ENCODE results near the gene MAD1L1. TPM values are rescaled to one million over a fixed set of nuclear protein-coding genes. Genes with fewer than 3 reads are reported as not detected.

The MAD1L1 gene
- total RNA-seq, 1 donor from 2014 or later: 48.4 TPM

GRCh38 chr7:1770331-1770730, 462.4 kb downstream of the MAD1L1 start:
- Histone ChIP-seq H3K4me1 (no peaks in the 10 kb centered on the region), H3K4me3 (no peak overlapping the region), H3K27ac (no peak overlapping the region), H3K36me3 (no peaks in the 10 kb centered on the region), H3K9me3 (no peaks in the 10 kb centered on the region), H3K27me3 (no peaks in the 10 kb centered on the region)
- DNase-seq (no peak), ATAC-seq (no peak)
- intact Hi-C loops (cut with DNase I): no loop called here
- TF ChIP-seq, protein P1, sequence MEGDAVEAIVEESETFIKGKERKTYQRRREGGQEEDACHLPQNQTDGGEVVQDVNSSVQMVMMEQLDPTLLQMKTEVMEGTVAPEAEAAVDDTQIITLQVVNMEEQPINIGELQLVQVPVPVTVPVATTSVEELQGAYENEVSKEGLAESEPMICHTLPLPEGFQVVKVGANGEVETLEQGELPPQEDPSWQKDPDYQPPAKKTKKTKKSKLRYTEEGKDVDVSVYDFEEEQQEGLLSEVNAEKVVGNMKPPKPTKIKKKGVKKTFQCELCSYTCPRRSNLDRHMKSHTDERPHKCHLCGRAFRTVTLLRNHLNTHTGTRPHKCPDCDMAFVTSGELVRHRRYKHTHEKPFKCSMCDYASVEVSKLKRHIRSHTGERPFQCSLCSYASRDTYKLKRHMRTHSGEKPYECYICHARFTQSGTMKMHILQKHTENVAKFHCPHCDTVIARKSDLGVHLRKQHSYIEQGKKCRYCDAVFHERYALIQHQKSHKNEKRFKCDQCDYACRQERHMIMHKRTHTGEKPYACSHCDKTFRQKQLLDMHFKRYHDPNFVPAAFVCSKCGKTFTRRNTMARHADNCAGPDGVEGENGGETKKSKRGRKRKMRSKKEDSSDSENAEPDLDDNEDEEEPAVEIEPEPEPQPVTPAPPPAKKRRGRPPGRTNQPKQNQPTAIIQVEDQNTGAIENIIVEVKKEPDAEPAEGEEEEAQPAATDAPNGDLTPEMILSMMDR (IDR thresholded peaks at IDR 0.05): no peak

DNA sequence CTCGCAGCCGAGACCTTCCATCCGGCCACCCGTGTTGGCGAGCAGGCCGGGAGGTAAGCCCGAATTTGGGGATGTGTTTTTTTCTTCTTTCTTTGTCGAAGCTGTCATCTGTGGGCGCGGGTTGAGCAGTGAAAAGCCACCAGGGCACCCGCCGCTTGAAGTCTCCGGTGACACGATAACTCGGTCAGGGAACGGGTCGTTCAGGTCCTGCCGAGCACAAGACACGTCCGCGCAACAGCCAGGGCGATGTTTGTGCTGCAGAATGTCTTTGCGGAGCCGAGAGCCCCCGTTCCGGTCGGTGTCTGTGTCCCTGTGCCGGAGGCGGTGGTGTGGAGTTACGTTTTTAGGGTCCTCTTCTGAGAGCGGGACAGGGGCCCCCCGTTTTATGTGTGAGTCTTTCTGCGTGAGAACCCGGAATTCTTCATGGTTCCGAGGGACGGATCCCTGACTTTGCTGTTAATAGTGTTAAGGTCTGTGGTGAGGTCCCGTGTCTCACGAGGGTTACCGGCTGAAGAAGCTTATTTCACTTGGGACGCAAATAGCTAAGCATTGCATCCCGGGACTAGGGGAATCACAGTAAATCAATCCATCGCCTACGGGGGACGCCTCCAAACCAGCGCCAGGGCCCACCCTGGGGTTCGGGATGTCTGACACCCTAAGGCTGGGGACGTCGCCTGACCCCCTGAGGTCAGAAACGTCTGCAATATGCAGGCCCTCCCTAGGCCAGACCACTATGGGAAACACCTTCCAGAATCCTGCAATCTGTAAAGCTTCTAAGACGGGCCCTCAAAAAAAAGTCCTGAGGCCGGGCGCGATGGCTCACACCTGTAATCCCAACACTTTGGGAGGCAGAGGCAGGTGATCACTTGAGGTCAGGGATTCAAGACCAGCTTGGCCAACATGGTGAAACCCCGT, 463.2 kb downstream of the MAD1L1 start:
- Histone ChIP-seq H3K9me3 (no peaks in the 10 kb centered on the region), H3K27me3 (no peaks in the 10 kb centered on the region), H3K4me3 (no peak overlapping the region), H3K4me1 (no peaks in the 10 kb centered on the region), H3K36me3 (no peaks in the 10 kb centered on the region), H3K27ac (no peak overlapping the region)
- TF ChIP-seq, protein P1 (IDR thresholded peaks at IDR 0.05): no peak
- ATAC-seq (no peak), DNase-seq (no peak)
- intact Hi-C loops (cut with DNase I): no loop called here

DNA sequence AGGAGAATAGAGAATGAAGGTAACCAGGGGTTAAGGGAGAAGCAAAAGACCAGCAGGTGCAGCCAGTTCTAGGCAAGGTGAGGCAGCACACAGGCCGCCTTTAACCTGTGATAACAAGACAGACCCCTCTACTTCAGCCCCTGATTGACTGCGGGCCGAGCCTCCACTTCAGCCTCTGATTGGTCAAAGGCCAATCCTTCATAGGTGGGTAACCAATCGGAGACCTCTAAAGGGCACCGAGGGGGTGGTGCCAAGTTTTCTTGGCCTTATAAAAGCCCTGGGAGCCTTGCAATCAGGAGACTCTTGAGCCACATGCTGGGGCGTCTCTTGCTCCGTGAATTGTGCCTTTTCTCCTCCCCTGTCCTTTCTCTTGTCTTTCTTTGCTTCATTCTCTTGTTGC, 463.9 kb downstream of the MAD1L1 start:
- TF ChIP-seq, protein P1 (IDR thresholded peaks at IDR 0.05): no peak
- no peaks in the 10 kb centered on the region for H3K27me3 ChIP-seq
- H3K27ac ChIP-seq: no peak overlapping the region
- DNase-seq (no peak), ATAC-seq (no peak)
- no peaks in the 10 kb centered on the region for H3K9me3 ChIP-seq
- intact Hi-C loops (cut with DNase I): no loop called here
- no peaks in the 10 kb centered on the region for H3K4me1 ChIP-seq
- no peaks in the 10 kb centered on the region for H3K36me3 ChIP-seq
- no peak overlapping the region for H3K4me3 ChIP-seq

- TF ChIP-seq, protein P1 (IDR thresholded peaks at IDR 0.05): no peak
- DNase-seq: no peak
- no peak overlapping the region for H3K4me3 ChIP-seq
Measured at GRCh38 chr7:1767524-1767923, 465.2 kb downstream of the MAD1L1 start.

More at GRCh38 chr7:1767524-1767923, 465.2 kb downstream of the MAD1L1 start:
- no peaks in the 10 kb centered on the region for H3K9me3 ChIP-seq
- H3K36me3 ChIP-seq: no peaks in the 10 kb centered on the region
- ATAC-seq: no peak
- intact Hi-C loops (cut with DNase I): no loop called here
- no peak overlapping the region for H3K27ac ChIP-seq
- H3K27me3 ChIP-seq: no peaks in the 10 kb centered on the region
- H3K4me1 ChIP-seq: no peaks in the 10 kb centered on the region

Small RNA genes lying within 50 kb of the gene (microRNA-seq; reads per million reads assigned to microRNA genes)
- gene MIR4655 (ENCODE audit: borderline microRNAs expressed): not detected
- not detected for gene MIR6836 (ENCODE audit: borderline microRNAs expressed)

Other genes starting within 250 kb of the MAD1L1 start
- gene MRM2, start 9.3 kb upstream of the MAD1L1 start, total RNA-seq: 23.7 TPM
- 13.2 TPM for gene NUDT1, start 9.3 kb upstream of the MAD1L1 start, total RNA-seq
- 60.1 TPM for gene SNX8, start 81.5 kb upstream of the MAD1L1 start, total RNA-seq
- 107 TPM for gene EIF3B, start 121.9 kb upstream of the MAD1L1 start, total RNA-seq
- gene CHST12, start 170.7 kb upstream of the MAD1L1 start, total RNA-seq: 29.8 TPM
- gene GRIFIN, start 243.5 kb upstream of the MAD1L1 start, total RNA-seq: not detected

Measured in upper lobe of right lung (tissue), 1 donor.